ENCODE measurements around the gene COPB2. TPM values are rescaled to one million over a fixed set of nuclear protein-coding genes. Genes with fewer than 3 reads are reported as not detected.

COPB2 gene
- total RNA-seq, 4 donors from 2014 or later, result 80.0 to 110 (median 87.4) TPM

- Histone ChIP-seq H3K9me3 (no peaks in the 10 kb centered on the region), H3K27me3 (no peaks in the 10 kb centered on the region), H3K36me3 (peaks cover 17 to 100% of the 10 kb centered on the region in 2 donors), H3K27ac (no peak overlapping the region), H3K4me1 (peaks cover 0 to 21% (median 0%) of the 10 kb centered on the region in 3 donors), H3K4me3 (no peak overlapping the region)
- ATAC-seq, result no peak
- no peak for TF ChIP-seq POLR2AphosphoS5 (IDR thresholded peaks at IDR 0.05)
- TF ChIP-seq, protein P1, sequence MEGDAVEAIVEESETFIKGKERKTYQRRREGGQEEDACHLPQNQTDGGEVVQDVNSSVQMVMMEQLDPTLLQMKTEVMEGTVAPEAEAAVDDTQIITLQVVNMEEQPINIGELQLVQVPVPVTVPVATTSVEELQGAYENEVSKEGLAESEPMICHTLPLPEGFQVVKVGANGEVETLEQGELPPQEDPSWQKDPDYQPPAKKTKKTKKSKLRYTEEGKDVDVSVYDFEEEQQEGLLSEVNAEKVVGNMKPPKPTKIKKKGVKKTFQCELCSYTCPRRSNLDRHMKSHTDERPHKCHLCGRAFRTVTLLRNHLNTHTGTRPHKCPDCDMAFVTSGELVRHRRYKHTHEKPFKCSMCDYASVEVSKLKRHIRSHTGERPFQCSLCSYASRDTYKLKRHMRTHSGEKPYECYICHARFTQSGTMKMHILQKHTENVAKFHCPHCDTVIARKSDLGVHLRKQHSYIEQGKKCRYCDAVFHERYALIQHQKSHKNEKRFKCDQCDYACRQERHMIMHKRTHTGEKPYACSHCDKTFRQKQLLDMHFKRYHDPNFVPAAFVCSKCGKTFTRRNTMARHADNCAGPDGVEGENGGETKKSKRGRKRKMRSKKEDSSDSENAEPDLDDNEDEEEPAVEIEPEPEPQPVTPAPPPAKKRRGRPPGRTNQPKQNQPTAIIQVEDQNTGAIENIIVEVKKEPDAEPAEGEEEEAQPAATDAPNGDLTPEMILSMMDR (IDR thresholded peaks at IDR 0.05), result no peak
- TF ChIP-seq POLR2A (IDR thresholded peaks at IDR 0.05), result no peak
- TF ChIP-seq EP300 (IDR thresholded peaks at IDR 0.05), result no peak
- WGBS, 2 donors (ENCODE audit: low coverage in 1 of 2), result 43 to 44% methylated on average over 2 of the region's 2 CpGs
Observed at GRCh38 chr3:139361276-139361675, 28.2 kb downstream of the COPB2 start.

DNA sequence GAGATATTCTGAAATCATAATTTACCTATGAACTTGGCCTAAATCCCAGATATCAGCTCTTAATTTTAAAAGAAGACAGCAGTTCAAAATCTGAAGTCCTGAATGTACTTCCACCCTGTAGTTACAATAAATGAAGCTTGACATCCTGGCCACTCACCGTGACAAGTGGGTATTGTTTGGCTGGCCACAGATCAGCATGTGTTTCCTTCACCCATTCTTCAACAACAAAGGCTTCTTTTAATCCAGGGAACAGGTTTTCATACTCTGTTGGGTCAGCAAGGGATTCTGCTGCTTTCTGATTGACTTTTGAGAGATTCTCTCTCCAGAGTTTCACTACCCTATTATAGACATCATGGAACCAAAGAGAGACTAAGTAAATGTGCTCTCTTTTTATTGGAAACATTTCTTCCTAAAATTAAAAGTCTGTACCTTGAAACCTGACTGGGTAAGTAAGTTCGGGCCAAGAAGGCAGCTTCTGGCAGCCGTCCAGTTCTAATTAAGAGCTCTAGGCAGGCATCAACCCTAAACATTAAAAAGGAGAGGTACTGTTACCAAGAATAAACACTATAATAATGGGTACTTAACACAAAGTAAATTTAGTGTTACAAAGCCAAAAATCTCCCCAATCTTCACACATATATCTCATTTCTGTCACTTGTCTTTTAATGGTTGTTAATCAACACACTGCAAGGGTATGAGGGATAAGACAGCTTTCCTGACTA is 30.4 kb downstream of the COPB2 start:
- H3K9me3 ChIP-seq, result no peaks in the 10 kb centered on the region
- H3K36me3 ChIP-seq, result peaks cover 15 to 100% of the 10 kb centered on the region in 2 donors
- ATAC-seq, result no peak
- no peaks in the 10 kb centered on the region for H3K27me3 ChIP-seq
- no peak overlapping the region for H3K27ac ChIP-seq
- 63 to 69% methylated on average over 2 to 3 of the region's 3 CpGs for WGBS, 2 donors (ENCODE audit: low coverage in 1 of 2)
- peaks cover 0 to 21% (median 0%) of the 10 kb centered on the region in 3 donors for H3K4me1 ChIP-seq
- TF ChIP-seq, protein P1 (IDR thresholded peaks at IDR 0.05), result no peak
- no peak for TF ChIP-seq POLR2AphosphoS5 (IDR thresholded peaks at IDR 0.05)
- TF ChIP-seq EP300 (IDR thresholded peaks at IDR 0.05), result no peak
- TF ChIP-seq POLR2A (IDR thresholded peaks at IDR 0.05), result no peak
- no peak overlapping the region for H3K4me3 ChIP-seq

DNA sequence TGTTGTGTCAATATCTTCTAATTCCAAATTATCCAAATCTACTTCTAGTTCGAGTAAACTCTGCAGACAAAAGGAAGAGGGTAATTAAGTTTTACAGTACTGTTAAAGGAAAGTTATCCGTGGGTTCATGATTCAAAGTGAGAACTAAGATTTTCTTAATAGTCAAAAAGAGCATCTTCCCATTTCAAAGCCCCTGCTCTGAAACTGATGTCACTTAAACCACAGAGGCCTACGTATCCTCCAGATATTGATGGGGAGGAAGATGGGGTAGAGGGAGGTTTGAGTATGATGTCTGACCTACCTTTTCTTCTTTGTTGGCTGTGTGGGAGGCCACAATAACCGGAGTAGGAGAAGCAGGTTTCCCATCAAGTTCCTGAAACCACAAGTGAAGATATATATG is 31.5 kb downstream of the COPB2 start:
- peaks cover 0 to 21% (median 0%) of the 10 kb centered on the region in 3 donors for H3K4me1 ChIP-seq
- H3K27me3 ChIP-seq, result no peaks in the 10 kb centered on the region
- peaks cover 15 to 100% of the 10 kb centered on the region in 2 donors for H3K36me3 ChIP-seq
- H3K27ac ChIP-seq, result no peak overlapping the region
- no peak for ATAC-seq
- WGBS, 2 donors (ENCODE audit: low coverage in 1 of 2), result 64 to 69% methylated on average over 2 to 4 of the region's 4 CpGs
- no peak overlapping the region for H3K4me3 ChIP-seq
- no peaks in the 10 kb centered on the region for H3K9me3 ChIP-seq
- TF ChIP-seq, protein P1 (IDR thresholded peaks at IDR 0.05), result no peak

GRCh38 chr3:139355891-139356290 is 33.6 kb downstream of the COPB2 start:
- peaks cover 0 to 10% (median 0%) of the 10 kb centered on the region in 3 donors for H3K4me1 ChIP-seq
- 30% methylated on average over 1 of the region's 1 CpG; no CpG with 5 or more reads in 1 of the 2 donors for WGBS, 2 donors (ENCODE audit: low coverage in 1 of 2)
- ATAC-seq, result no peak
- peaks cover 20 to 100% of the 10 kb centered on the region in 2 donors for H3K36me3 ChIP-seq
- H3K27me3 ChIP-seq, result no peaks in the 10 kb centered on the region
- no peak overlapping the region for H3K27ac ChIP-seq
- no peak overlapping the region for H3K4me3 ChIP-seq
- no peak for TF ChIP-seq EP300 (IDR thresholded peaks at IDR 0.05)
- H3K9me3 ChIP-seq, result no peaks in the 10 kb centered on the region

DNA sequence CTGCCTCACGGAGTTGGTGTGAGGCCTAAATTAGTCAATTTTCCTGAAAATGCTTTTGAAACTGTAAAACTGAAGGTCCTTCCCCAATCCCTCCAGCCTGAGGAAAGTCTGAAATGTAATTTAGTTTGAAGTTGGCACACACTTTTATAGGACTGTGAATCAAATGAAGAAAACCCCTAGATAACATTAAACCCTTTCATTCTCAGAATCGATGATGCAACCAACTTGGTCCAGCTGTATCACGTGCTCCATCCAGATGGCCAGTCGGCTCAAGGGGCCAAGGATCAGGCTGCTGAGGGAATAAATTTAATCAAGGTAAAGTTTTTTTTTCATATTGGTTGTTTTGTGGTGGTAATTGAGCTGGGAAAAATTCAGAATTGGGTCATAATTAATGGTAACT is 34.0 kb downstream of the COPB2 start:
- no peak for ATAC-seq
- TF ChIP-seq, protein P1 (IDR thresholded peaks at IDR 0.05), result no peak
- TF ChIP-seq EP300 (IDR thresholded peaks at IDR 0.05) (no peak), POLR2AphosphoS5 (IDR thresholded peaks at IDR 0.05) (no peak), POLR2A (IDR thresholded peaks at IDR 0.05) (no peak)
- Histone ChIP-seq H3K36me3 (peaks cover 22 to 100% of the 10 kb centered on the region in 2 donors), H3K27me3 (no peaks in the 10 kb centered on the region), H3K4me1 (peaks cover 0 to 6% (median 0%) of the 10 kb centered on the region in 3 donors), H3K9me3 (no peaks in the 10 kb centered on the region), H3K27ac (no peak overlapping the region), H3K4me3 (no peak overlapping the region)
- WGBS, 2 donors (ENCODE audit: low coverage in 1 of 2), result 58 to 77% methylated on average over 2 to 4 of the region's 4 CpGs

All from gastroesophageal sphincter (tissue), 4 donors.